Measurements from ENCODE around the gene RPL36.

RPL36 gene

GRCh38 chr19:5707576-5708575, 17.8 kb downstream of the RPL36 start:
- Histone ChIP-seq H3K4me2 (no peak overlapping the region), H3K4me3 (IDR thresholded peaks at IDR 0.05; ENCODE audit: insufficient read depth, low read depth, low read length) (no peak overlapping the region), H3K9ac (no peak overlapping the region), H3K27ac (no peak overlapping the region), H3K27me3 (ENCODE audit: insufficient read depth, low read depth) (no peaks in the 10 kb centered on the region), H2AFZ (ENCODE audit: low read depth) (no peak overlapping the region), H4K20me1 (ENCODE audit: insufficient read depth) (no peaks in the 10 kb centered on the region), H3K4me1 (ENCODE audit: low read depth, poor library complexity, severe bottlenecking) (no peaks in the 10 kb centered on the region), H3K79me2 (ENCODE audit: insufficient read depth, low read depth) (no peaks in the 10 kb centered on the region; the same call in 1 of the 2 replicates), H3K36me3 (ENCODE audit: insufficient read depth) (peaks cover 8% of the 10 kb centered on the region; the same call in 1 of the 2 replicates)
- TF ChIP-seq CTCF (conservative IDR thresholded peaks at IDR 0.05; ENCODE audit: low read depth, low read length): no peak

GRCh38 chr19:5711025-5711424, 20.9 kb downstream of the RPL36 start:
- H2AFZ ChIP-seq (ENCODE audit: low read depth): no peak overlapping the region
- H3K36me3 ChIP-seq (ENCODE audit: insufficient read depth): peaks cover 8% of the 10 kb centered on the region; the same call in 1 of the 2 replicates
- H3K4me3 ChIP-seq (IDR thresholded peaks at IDR 0.05; ENCODE audit: insufficient read depth, low read depth, low read length): no peak overlapping the region
- no peak overlapping the region for H3K4me2 ChIP-seq
- TF ChIP-seq CTCF (conservative IDR thresholded peaks at IDR 0.05; ENCODE audit: low read depth, low read length): no peak
- H3K27me3 ChIP-seq (ENCODE audit: insufficient read depth, low read depth): no peaks in the 10 kb centered on the region
- H4K20me1 ChIP-seq (ENCODE audit: insufficient read depth): no peaks in the 10 kb centered on the region
- H3K9ac ChIP-seq: no peak overlapping the region
- H3K27ac ChIP-seq: no peak overlapping the region
- H3K4me1 ChIP-seq (ENCODE audit: low read depth, poor library complexity, severe bottlenecking): peaks cover 3% of the 10 kb centered on the region
- H3K79me2 ChIP-seq (ENCODE audit: insufficient read depth, low read depth): peaks cover 29% of the 10 kb centered on the region; the same call in 1 of the 2 replicates

DNA sequence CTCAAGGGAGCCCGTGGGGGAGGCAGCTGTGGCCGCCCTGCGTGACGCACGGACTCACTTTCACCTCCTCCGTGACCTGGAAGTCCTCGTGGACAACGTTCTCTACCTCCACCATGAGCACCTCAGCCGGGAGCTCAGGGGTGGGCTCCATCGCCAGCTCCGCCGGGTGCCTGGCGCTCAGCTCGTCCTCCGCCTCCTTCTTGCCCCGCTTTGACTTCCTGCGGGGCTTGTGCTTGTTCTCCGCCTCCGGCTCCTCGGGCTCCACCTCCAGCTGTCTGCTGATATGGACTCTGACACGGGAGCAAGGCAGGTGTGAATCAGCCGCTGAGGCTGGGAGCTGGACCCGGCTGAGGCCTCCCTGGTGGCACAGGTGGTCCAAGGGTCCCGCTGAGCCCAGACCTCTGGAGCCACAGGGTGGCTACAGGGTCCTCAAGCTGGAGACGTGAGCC, 21.6 kb downstream of the RPL36 start:
- no peaks in the 10 kb centered on the region for H3K27me3 ChIP-seq (ENCODE audit: insufficient read depth, low read depth)
- H3K4me3 ChIP-seq (IDR thresholded peaks at IDR 0.05; ENCODE audit: insufficient read depth, low read depth, low read length): no peak overlapping the region
- no peak overlapping the region for H2AFZ ChIP-seq (ENCODE audit: low read depth)
- peaks cover 3% of the 10 kb centered on the region for H3K4me1 ChIP-seq (ENCODE audit: low read depth, poor library complexity, severe bottlenecking)
- no peak overlapping the region for H3K4me2 ChIP-seq
- no peak overlapping the region for H3K9ac ChIP-seq
- H3K79me2 ChIP-seq (ENCODE audit: insufficient read depth, low read depth): peaks cover 35% of the 10 kb centered on the region
- H3K36me3 ChIP-seq (ENCODE audit: insufficient read depth): peaks cover 8% of the 10 kb centered on the region; the same call in 1 of the 2 replicates
- no peak overlapping the region for H3K27ac ChIP-seq
- TF ChIP-seq CTCF (conservative IDR thresholded peaks at IDR 0.05; ENCODE audit: low read depth, low read length): no peak
- no peaks in the 10 kb centered on the region for H4K20me1 ChIP-seq (ENCODE audit: insufficient read depth)

DNA sequence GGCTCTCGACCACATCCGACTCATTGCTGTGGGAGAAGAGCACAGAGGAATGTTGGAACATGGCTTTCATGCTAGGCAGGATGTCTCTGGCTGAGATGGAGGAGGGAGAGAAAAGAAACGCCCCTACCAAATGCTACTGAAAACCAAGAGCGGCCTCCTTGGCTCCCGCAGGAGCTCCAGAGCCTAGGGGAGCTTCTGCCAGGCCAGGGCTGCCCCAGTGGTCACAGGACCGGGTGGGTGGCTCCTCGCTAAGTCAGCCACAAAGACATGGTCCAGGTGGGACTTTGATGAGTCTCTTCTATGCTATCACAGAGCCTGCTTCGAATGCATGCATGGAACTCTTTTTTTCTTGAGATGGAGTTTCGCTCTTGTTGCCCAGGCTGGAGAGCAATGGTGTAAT, 23.1 kb downstream of the RPL36 start:
- Histone ChIP-seq H3K4me1 (ENCODE audit: low read depth, poor library complexity, severe bottlenecking) (peaks cover 16% of the 10 kb centered on the region), H3K36me3 (ENCODE audit: insufficient read depth) (peaks cover 8% of the 10 kb centered on the region; the same call in 1 of the 2 replicates), H3K27ac (no peak overlapping the region), H4K20me1 (ENCODE audit: insufficient read depth) (no peaks in the 10 kb centered on the region), H3K27me3 (ENCODE audit: insufficient read depth, low read depth) (no peaks in the 10 kb centered on the region), H3K9ac (no peak overlapping the region), H2AFZ (ENCODE audit: low read depth) (no peak overlapping the region), H3K4me2 (no peak overlapping the region), H3K79me2 (ENCODE audit: insufficient read depth, low read depth) (peaks cover 50% of the 10 kb centered on the region), H3K4me3 (IDR thresholded peaks at IDR 0.05; ENCODE audit: insufficient read depth, low read depth, low read length) (no peak overlapping the region)
- no peak for TF ChIP-seq CTCF (conservative IDR thresholded peaks at IDR 0.05; ENCODE audit: low read depth, low read length)
